HT-29 (cell line): ENCODE measurements around the gene CYB561D2. TPM values are rescaled to one million over a fixed set of nuclear protein-coding genes. Genes with fewer than 3 reads are reported as not detected.

ENCODE experiments used
- DNase-seq: peaks from one replicate; pipeline ENCODE4 v3.0.0-alpha.2; 2015; ENCODE audit warnings: low spot score
- total RNA-seq: library from RNA; depleted of rRNA; stranded (reverse); fragments of >200 nt; shearing (Covaris generic); gene quantifications from 2 replicates; pipeline ENCODE4 v1.2.3, GENCODE V29; 2014

CYB561D2 gene
- total RNA-seq, 1 experiment from 2014 or later: 42.5 TPM

GRCh38 chr3:50341537-50341936, 9.1 kb upstream of the CYB561D2 start:
- no peak for DNase-seq

- no peak for DNase-seq
Measured at GRCh38 chr3:50341996-50342650, 8.5 kb upstream of the CYB561D2 start.

GRCh38 chr3:50342813-50343633, 7.6 kb upstream of the CYB561D2 start:
- DNase-seq: no peak

GRCh38 chr3:50345008-50345407, 5.7 kb upstream of the CYB561D2 start:
- DNase-seq: no peak

- peak; percentile 37 for DNase-seq
Measured at GRCh38 chr3:50345586-50346234, 5.0 kb upstream of the CYB561D2 start, which contains the start of gene ZMYND10. ZMYND10 (minus strand) TSS chr3:50345732; CDS start chr3:50345579, 153 bp downstream.

GRCh38 chr3:50347187-50347813, 3.4 kb upstream of the CYB561D2 start:
- DNase-seq: peak; percentile 74

GRCh38 chr3:50350213-50350526, 492 bp upstream of the CYB561D2 start:
- no peak for DNase-seq

GRCh38 chr3:50351323-50351697, 648 bp downstream of the CYB561D2 start:
- DNase-seq: no peak

GRCh38 chr3:50352781-50353180, 2.1 kb downstream of the CYB561D2 start:
- peak; percentile 40 for DNase-seq

- DNase-seq: no peak
Measured at GRCh38 chr3:50353245-50354004, 2.8 kb downstream of the CYB561D2 start.

GRCh38 chr3:50354186-50354764, 3.6 kb downstream of the CYB561D2 start:
- no peak for DNase-seq

- no peak for DNase-seq
Measured at GRCh38 chr3:50354850-50355249, 4.2 kb downstream of the CYB561D2 start.

GRCh38 chr3:50355829-50356552, 5.3 kb downstream of the CYB561D2 start:
- no peak for DNase-seq

- DNase-seq: no peak
Measured at GRCh38 chr3:50356553-50356952, 5.9 kb downstream of the CYB561D2 start.

- DNase-seq: no peak
Measured at GRCh38 chr3:50357481-50357880, 6.8 kb downstream of the CYB561D2 start.

GRCh38 chr3:50358355-50358910, 7.8 kb downstream of the CYB561D2 start:
- DNase-seq: no peak

GRCh38 chr3:50358911-50359759, 8.5 kb downstream of the CYB561D2 start, which contains the start of gene TMEM115:
TMEM115 (minus strand) TSS chr3:50359521; CDS start chr3:50359063, 458 bp downstream.
- peak; percentile 90 for DNase-seq

GRCh38 chr3:50359760-50360110, 9.1 kb downstream of the CYB561D2 start:
- no peak for DNase-seq

GRCh38 chr3:50364573-50365079, 14.0 kb downstream of the CYB561D2 start:
- peak; percentile 34 for DNase-seq
